ENCODE measurements around the gene GFRA1.

GFRA1 gene

GRCh38 chr10:116121640-116122525, 151.1 kb downstream of the GFRA1 start:
- DNase-seq, result no peak

GRCh38 chr10:116120688-116121455, 152.1 kb downstream of the GFRA1 start:
- no peak for DNase-seq

GRCh38 chr10:116118847-116119246, 154.2 kb downstream of the GFRA1 start:
- DNase-seq, result no peak

- DNase-seq, result no peak
Observed at GRCh38 chr10:116115797-116116196, 157.2 kb downstream of the GFRA1 start.

DNA sequence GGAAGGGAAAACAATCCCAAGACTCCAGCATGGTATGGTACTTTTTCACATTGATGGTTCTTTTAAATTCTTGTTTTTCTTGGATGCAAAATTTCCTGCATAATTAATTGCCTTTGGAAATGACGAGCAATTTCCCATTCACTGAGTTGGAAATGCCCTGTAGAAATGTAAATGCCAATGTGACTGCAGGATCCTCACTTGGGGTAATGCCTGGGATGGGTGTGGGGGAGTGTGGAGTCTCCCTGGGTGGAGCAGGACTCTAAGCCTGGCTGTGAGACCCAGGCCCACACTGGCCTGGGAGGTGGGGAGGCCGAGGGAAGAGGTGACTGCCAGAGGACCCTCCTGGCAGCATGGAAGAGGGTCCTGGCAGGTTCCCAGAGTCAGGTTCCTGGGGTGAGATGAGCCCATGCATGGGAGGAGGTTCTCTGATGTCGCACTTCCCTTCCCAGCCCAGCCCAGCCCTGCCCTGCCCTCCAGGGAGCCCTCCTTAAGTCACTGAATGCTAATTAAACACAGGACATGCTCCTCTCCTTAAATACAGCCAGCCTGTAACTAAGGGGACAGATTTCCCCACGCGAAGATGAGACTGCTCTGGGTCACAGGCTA, 157.9 kb downstream of the GFRA1 start:
- DNase-seq, result no peak

- no peak for DNase-seq
Observed at GRCh38 chr10:116113721-116114501, 159.1 kb downstream of the GFRA1 start.

DNA sequence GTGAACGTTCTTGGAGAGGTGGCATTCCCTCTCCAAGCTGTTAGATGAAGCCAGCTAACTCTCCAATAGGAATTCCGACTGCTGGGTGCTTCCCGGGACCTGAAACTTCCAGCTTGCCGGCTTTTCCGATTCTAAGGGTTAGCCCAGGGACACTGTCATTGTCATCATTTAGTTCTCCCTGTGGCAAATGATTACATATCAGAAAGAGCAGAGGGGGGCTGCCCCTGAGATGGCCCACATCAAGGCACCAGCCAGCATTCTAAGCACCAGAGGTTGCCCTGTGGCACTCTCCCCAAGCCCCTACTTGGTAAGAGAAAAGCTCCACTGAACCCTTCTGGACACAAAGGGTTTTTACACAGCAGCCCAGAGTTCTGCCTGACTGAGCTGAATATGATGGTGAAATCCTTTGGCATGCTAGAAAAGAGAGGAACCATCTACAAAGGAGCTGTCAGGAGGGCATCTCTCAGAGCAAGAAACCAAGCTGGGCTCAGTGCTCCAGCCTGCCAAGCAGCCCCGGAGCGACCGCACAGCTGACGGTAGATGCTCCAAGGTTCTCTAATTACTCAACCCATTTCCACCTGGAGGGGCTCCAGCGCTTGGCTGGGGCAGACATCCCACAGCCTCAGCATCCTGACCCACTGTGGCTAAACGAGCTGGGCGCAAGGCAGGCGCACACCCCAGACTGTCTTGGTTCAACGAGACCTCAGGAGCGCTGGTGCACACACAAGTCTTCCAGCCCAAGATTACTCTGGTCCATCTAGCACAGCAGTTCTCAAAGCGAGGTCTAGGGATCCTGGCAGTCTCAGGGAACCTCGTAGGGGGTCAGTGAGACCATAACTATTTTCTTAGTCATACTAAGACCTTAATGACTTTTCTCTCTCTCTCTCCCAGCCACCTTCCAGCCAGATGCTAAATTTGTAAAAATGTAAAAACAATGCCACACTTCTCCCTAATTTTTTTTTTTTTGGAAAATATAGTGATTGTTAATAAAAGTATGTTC, 160.5 kb downstream of the GFRA1 start:
- DNase-seq, result no peak

DNA sequence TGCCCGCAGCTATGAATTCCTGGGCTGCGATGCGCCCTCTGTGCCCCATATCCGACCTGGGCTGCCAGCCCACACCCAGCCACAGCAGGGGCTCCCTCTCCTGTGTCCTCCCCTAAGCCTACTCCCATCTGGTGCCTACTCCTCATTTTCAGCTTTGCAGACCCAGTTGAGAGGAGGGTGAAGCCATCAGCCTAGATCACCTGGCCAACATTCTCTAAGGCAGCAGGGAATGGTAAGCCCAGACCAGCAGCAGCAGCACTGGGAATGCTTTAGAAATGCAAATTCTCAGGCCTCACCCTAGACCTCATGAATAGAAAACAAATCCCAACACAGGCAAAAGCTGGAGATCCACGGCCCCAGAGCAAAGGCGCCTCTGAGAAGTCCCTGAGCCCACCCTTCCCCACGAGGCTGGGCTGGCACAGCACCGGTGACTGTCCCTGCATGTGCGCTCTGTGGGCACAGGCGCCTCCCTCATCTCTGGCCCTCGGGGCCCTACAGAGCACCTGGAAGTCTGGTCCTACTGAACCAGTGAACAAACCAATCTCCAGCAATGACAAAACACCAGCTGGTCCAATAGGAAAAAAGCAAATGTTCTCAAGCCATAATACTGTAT, 161.4 kb downstream of the GFRA1 start:
- DNase-seq, result no peak

- no peak for DNase-seq
Observed at GRCh38 chr10:116110736-116111135, 162.3 kb downstream of the GFRA1 start.

- no peak for DNase-seq
Observed at GRCh38 chr10:116109881-116110280, 163.1 kb downstream of the GFRA1 start.

DNA sequence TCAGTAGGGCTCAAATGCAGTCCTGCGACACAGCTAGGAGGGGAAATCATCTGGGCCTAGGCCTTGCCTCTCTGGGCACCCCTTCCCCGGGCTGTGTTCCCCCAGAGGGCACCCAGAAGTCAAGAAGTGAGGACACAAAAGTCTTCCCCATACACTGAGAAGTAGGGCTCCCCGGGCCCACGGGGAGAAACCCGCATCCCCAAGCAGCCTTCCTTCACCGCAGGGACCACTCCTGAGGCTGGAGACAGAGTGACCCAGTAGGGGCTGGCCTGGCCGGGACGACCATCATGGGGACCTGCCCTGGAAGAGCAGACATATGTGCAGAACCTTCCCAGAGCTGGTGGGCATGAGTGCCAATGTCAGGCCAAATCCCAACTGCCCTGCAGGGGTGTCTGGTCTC, 163.5 kb downstream of the GFRA1 start:
- no peak for DNase-seq

DNA sequence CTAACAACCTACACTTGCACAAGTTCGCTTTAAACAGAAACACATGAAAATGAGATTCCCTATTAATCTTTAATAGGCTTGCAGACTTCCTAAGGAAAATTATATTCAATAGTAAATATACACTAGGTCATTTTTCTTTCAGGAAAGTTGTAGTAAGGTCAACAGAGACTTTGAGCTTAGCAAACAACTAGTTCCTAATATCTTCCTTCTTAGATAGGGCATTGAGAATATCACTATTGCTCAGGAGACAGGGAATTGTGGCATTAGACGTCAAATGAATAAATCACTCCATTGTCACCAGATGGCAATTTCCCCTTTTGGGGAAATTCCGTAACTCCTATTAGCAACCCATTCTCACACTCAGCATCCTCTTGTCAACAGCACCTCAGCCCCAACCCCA, 164.9 kb downstream of the GFRA1 start:
- DNase-seq, result no peak

- no peak for DNase-seq
Observed at GRCh38 chr10:116106611-116107010, 166.4 kb downstream of the GFRA1 start.

DNA sequence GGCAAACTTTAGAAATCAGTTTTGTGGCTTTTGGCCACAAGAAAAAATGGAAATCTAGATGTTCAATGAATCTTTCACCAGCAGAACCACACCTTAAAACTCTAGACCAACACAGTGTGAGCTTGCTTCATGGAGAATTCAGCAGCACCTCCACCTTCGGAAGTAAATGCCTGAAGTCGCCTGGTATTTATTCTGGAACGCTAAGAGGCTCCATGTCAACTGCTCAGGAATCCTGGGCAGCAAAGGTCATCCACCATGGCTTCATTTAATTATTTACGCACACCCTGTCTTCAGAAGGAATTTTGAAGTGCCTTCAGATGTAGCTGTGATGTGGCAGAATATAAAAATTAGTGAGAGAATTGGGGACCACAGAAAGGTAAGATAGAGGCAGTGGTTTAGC, 167.7 kb downstream of the GFRA1 start:
- no peak for DNase-seq

DNA sequence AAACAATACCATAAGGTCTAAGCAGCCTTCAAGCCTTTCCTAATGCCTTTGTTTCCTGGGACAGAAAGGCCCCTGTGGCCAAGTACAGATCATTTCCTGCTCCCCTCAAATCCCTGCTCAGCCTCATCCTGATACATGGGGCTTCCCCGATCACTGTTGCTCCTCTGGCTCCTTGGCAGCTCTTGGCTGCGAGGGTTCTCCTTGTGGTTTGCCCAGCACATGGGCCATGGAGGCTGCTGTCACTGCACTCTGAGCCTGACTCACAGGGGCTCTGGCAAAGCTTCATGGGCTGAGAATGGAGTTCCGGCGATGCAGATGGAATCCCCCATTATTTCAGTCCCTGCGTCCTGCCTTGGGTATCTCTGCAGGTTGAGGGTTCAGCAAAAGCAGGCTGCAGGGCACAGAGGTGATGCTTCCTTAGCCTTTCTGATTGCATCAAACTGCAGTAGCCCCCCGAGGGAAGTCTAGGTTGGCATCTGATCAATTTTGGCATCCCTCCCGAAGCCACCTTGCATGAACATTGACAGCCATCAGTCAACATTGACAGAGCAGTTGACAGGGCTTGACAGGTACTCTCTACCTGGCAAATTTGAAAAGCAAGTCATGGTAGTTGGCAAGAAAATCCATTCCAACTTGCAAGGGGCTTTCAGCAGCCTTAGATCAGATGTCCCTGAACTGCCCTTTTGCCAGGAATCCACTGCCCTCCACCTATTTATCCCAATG, 168.6 kb downstream of the GFRA1 start:
- DNase-seq, result no peak

DNA sequence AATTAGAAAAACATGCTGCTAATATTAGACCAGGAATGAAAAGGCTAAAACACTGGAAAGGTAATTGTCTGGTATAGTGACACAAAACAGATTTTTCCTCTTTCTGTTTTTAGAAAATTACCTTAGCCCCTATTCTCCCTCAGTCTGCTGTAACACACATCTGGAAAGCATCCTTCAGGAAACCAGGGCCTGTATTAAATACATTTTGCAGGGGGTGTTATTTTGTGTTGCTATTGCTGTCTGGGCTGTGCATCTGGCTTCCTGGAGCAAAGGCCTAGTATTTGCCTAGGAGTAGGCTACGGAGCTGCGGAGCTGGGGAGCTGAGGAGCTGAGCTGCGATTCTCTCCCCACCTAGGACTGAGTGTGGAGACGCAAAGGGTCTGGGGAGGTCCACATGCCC, 169.3 kb downstream of the GFRA1 start:
- DNase-seq, result no peak

- no peak for DNase-seq
Observed at GRCh38 chr10:116101616-116102315, 171.2 kb downstream of the GFRA1 start.

DNA sequence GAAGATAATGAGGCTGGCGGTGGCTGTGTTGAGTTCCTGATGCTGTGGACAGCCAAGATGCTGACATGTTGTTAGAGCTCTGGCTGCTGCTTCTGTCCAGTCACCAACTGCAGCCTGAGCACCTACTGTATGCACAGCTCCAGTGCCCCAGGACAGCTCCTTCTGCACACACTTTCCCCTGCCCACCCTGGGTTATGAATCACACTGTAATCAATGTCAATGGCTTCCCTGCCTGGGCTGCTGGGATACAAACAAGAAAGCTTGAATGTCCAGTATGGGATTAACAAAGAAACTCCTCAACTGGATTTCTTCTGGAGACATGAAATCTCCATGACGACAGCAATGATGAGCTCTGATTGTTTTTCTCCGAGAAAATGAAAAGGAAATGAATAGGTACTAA, 172.0 kb downstream of the GFRA1 start:
- DNase-seq, result no peak

GRCh38 chr10:116099023-116099420, 174.0 kb downstream of the GFRA1 start:
- DNase-seq, result no peak

Measured in T-helper 9 cell (primary cell).